ENCODE results near the gene ERC1.

Gene ERC1

GRCh38 chr12:1428671-1429070 lies 437.6 kb downstream of the ERC1 start:
- Histone ChIP-seq H3K4me3 (ENCODE audit: low read depth in 1 of 2, low read length in 1 of 2) (no peak overlapping the region), H3K36me3 (no peaks in the 10 kb centered on the region), H3K4me1 (ENCODE audit: control insufficient read depth in 1 of 2, insufficient read depth in 1 of 2, low read depth in 1 of 2, low read length in 1 of 2) (peaks cover 0 to 2% of the 10 kb centered on the region in 2 experiments), H3K9me3 (no peaks in the 10 kb centered on the region), H3K27me3 (no peaks in the 10 kb centered on the region), H3K27ac (no peak overlapping the region)
- no peak for TF ChIP-seq CTCF (IDR thresholded peaks at IDR 0.05)

GRCh38 chr12:1429980-1430379 lies 439.0 kb downstream of the ERC1 start:
- Histone ChIP-seq H3K9me3 (no peaks in the 10 kb centered on the region), H3K4me1 (ENCODE audit: control insufficient read depth in 1 of 2, insufficient read depth in 1 of 2, low read depth in 1 of 2, low read length in 1 of 2) (peaks cover 0 to 2% of the 10 kb centered on the region in 2 experiments), H3K36me3 (no peaks in the 10 kb centered on the region), H3K27me3 (no peaks in the 10 kb centered on the region), H3K27ac (no peak overlapping the region), H3K4me3 (ENCODE audit: low read depth in 1 of 2, low read length in 1 of 2) (no peak overlapping the region)
- no peak for TF ChIP-seq CTCF (IDR thresholded peaks at IDR 0.05)

- H3K4me1 ChIP-seq (ENCODE audit: control insufficient read depth in 1 of 2, insufficient read depth in 1 of 2, low read depth in 1 of 2, low read length in 1 of 2), result no peaks in the 10 kb centered on the region
- no peak for TF ChIP-seq CTCF (IDR thresholded peaks at IDR 0.05)
- H3K4me3 ChIP-seq (ENCODE audit: low read depth in 1 of 2, low read length in 1 of 2), result no peak overlapping the region
- no peaks in the 10 kb centered on the region for H3K36me3 ChIP-seq
- H3K27ac ChIP-seq, result no peak overlapping the region
- H3K27me3 ChIP-seq, result no peaks in the 10 kb centered on the region
- H3K9me3 ChIP-seq, result no peaks in the 10 kb centered on the region
Measured at GRCh38 chr12:1434296-1434955, 443.4 kb downstream of the ERC1 start.

- Histone ChIP-seq H3K27me3 (no peaks in the 10 kb centered on the region), H3K4me1 (ENCODE audit: control insufficient read depth in 1 of 2, insufficient read depth in 1 of 2, low read depth in 1 of 2, low read length in 1 of 2) (no peaks in the 10 kb centered on the region), H3K27ac (no peak overlapping the region), H3K36me3 (no peaks in the 10 kb centered on the region), H3K9me3 (no peaks in the 10 kb centered on the region), H3K4me3 (ENCODE audit: low read depth in 1 of 2, low read length in 1 of 2) (no peak overlapping the region)
- TF ChIP-seq CTCF (IDR thresholded peaks at IDR 0.05), result no peak
Measured at GRCh38 chr12:1435044-1435443, 444.0 kb downstream of the ERC1 start.

GRCh38 chr12:1435456-1435855 lies 444.4 kb downstream of the ERC1 start:
- no peaks in the 10 kb centered on the region for H3K4me1 ChIP-seq (ENCODE audit: control insufficient read depth in 1 of 2, insufficient read depth in 1 of 2, low read depth in 1 of 2, low read length in 1 of 2)
- H3K27ac ChIP-seq, result no peak overlapping the region
- H3K36me3 ChIP-seq, result no peaks in the 10 kb centered on the region
- no peaks in the 10 kb centered on the region for H3K9me3 ChIP-seq
- TF ChIP-seq CTCF (IDR thresholded peaks at IDR 0.05), result no peak
- no peak overlapping the region for H3K4me3 ChIP-seq (ENCODE audit: low read depth in 1 of 2, low read length in 1 of 2)
- H3K27me3 ChIP-seq, result no peaks in the 10 kb centered on the region
